ENCODE results near the gene TSPAN12. TPM values are rescaled to one million over a fixed set of nuclear protein-coding genes. Genes with fewer than 3 reads are reported as not detected.

The TSPAN12 gene
- total RNA-seq, 4 donors from 2014 or later = 2.7 to 11.1 (median 6.1) TPM

DNA sequence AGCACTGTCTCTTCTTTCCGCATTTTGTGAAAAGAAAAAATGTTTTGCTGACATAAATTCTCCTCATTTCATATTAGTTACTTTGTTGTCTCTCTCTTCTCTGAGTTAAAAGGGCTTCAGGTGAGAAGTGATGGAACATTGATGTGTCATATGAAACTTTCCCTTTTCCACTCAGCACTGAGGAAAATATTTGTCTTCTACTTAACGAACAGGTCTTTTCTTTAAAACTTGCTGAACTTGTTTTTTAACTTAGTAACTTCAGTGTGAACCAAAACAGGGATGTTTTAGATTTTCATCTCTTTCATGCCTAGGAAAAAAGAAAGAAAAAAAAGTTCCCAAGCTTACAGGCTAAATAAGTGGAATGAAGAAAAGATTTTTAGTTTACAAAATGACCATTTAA, 19.0 kb upstream of the TSPAN12 start:
- no peak for DNase-seq (ENCODE audit: low spot score in 2 of 2)
- H3K4me3 ChIP-seq = no peak overlapping the region
- no peak overlapping the region for H3K27ac ChIP-seq
- no peaks in the 10 kb centered on the region for H3K4me1 ChIP-seq
- H3K27me3 ChIP-seq = no peaks in the 10 kb centered on the region
- no peaks in the 10 kb centered on the region for H3K36me3 ChIP-seq
- TF ChIP-seq EP300 (IDR thresholded peaks at IDR 0.05) = no peak
- TF ChIP-seq, protein P1, sequence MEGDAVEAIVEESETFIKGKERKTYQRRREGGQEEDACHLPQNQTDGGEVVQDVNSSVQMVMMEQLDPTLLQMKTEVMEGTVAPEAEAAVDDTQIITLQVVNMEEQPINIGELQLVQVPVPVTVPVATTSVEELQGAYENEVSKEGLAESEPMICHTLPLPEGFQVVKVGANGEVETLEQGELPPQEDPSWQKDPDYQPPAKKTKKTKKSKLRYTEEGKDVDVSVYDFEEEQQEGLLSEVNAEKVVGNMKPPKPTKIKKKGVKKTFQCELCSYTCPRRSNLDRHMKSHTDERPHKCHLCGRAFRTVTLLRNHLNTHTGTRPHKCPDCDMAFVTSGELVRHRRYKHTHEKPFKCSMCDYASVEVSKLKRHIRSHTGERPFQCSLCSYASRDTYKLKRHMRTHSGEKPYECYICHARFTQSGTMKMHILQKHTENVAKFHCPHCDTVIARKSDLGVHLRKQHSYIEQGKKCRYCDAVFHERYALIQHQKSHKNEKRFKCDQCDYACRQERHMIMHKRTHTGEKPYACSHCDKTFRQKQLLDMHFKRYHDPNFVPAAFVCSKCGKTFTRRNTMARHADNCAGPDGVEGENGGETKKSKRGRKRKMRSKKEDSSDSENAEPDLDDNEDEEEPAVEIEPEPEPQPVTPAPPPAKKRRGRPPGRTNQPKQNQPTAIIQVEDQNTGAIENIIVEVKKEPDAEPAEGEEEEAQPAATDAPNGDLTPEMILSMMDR (IDR thresholded peaks at IDR 0.05) = no peak
- TF ChIP-seq POLR2A (IDR thresholded peaks at IDR 0.05) = no peak
- 79 to 89% methylated on average over 2 of the region's 2 CpGs for WGBS, 2 donors
- no peaks in the 10 kb centered on the region for H3K9me3 ChIP-seq

DNA sequence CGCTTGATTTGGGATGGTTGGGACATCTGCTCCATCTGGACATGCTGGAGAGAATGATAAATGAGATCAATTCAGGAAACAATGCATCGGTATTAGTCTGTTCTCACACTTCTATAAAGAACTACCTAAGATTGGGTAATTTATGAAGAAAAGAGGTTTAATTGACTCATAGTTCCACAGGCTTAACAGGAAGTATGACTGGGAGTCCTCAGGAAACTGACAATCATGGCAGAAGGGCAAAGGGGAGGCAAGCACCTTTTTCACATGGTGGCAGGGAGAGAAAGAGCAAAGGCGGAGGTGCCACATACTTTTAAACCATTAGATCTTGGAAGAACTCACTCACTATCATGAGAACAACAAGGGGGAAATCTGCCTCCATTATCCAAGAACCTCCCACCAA, 16.8 kb upstream of the TSPAN12 start:
- H3K4me1 ChIP-seq = no peaks in the 10 kb centered on the region
- H3K9me3 ChIP-seq = no peaks in the 10 kb centered on the region
- H3K4me3 ChIP-seq = no peak overlapping the region
- 88 to 90% methylated on average over 3 of the region's 3 CpGs for WGBS, 2 donors
- H3K27ac ChIP-seq = no peak overlapping the region
- TF ChIP-seq POLR2A (IDR thresholded peaks at IDR 0.05) = no peak
- no peak for TF ChIP-seq EP300 (IDR thresholded peaks at IDR 0.05)
- TF ChIP-seq, protein P1 (IDR thresholded peaks at IDR 0.05) = no peak
- DNase-seq (ENCODE audit: low spot score in 2 of 2) = no peak
- H3K27me3 ChIP-seq = no peaks in the 10 kb centered on the region
- no peaks in the 10 kb centered on the region for H3K36me3 ChIP-seq

DNA sequence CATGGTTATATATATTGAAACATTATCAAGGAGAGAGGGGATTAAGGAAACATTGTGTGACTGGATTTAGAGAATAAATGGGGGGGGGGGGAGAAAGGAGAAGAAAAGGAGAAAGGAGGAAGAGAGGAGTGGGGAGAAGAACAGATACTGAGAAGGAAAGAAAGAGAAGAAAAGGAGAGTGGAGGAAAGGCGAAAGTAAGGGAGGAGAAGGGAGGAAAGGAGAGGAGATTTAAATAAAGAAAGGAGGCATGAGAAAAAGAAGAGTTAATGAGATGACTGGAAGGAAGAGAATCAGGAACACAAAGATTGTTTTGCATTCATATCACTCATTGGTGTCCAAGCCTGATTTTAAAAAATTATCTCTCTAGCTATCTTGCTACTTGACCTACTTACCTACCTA, 16.1 kb upstream of the TSPAN12 start:
- TF ChIP-seq POLR2A (IDR thresholded peaks at IDR 0.05) = no peak
- TF ChIP-seq, protein P1 (IDR thresholded peaks at IDR 0.05) = no peak
- TF ChIP-seq EP300 (IDR thresholded peaks at IDR 0.05) = no peak
- 90 to 95% methylated on average over 1 of the region's 1 CpG for WGBS, 2 donors

DNA sequence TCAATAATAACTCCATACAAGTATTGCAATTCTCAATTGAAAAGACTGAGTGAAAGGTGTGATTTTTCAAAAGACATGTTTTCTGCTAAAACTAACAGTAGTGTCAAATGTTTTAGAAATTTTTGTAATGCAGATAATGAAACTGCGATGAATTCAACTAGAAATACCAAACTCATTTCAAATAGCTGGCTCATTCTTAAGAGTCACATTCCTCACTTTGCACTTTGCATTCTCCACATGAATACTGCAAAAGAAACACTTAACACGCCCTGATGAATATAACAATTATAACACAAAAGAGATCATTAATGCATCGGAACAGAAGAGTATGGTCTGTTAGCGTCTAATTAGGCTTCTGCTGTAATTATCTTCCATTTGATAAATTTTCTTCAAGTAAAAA, 15.5 kb upstream of the TSPAN12 start:
- no peaks in the 10 kb centered on the region for H3K36me3 ChIP-seq
- no peaks in the 10 kb centered on the region for H3K27me3 ChIP-seq
- H3K9me3 ChIP-seq = no peaks in the 10 kb centered on the region
- DNase-seq (ENCODE audit: low spot score in 2 of 2) = no peak
- 33 to 36% methylated on average over 4 of the region's 4 CpGs for WGBS, 2 donors
- TF ChIP-seq EP300 (IDR thresholded peaks at IDR 0.05) (no peak), POLR2A (IDR thresholded peaks at IDR 0.05) (no peak)
- TF ChIP-seq, protein P1 (IDR thresholded peaks at IDR 0.05) = no peak
- H3K27ac ChIP-seq = no peak overlapping the region
- H3K4me3 ChIP-seq = no peak overlapping the region
- no peaks in the 10 kb centered on the region for H3K4me1 ChIP-seq

More for the DNA sequence above, 16.1 kb upstream of the TSPAN12 start:
- Histone ChIP-seq H3K36me3 (no peaks in the 10 kb centered on the region), H3K27ac (no peak overlapping the region), H3K4me3 (no peak overlapping the region), H3K9me3 (no peaks in the 10 kb centered on the region), H3K27me3 (no peaks in the 10 kb centered on the region), H3K4me1 (no peaks in the 10 kb centered on the region)
- no peak for DNase-seq (ENCODE audit: low spot score in 2 of 2)

DNA sequence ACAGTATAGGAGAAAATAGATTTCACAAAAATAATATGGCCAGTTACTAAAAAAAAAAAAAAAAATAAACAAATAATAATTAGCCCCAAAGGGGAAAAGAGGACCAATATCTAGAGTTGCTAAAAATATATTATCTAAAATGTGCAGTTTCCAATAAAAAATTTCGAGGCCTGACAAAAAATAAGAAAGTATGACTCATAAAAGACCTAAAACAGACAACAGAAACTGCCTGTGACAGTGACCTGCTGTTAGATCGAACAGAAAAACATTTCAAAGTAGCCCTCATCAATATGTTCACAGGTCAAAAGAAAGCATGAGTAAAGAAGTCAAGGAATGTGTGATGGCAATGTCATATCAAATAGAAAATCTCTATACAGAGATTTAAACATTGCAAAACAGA, 11.8 kb upstream of the TSPAN12 start:
- no peak for DNase-seq (ENCODE audit: low spot score in 2 of 2)
- TF ChIP-seq, protein P1 (IDR thresholded peaks at IDR 0.05) = no peak
- no peak for TF ChIP-seq POLR2A (IDR thresholded peaks at IDR 0.05)
- TF ChIP-seq EP300 (IDR thresholded peaks at IDR 0.05) = no peak
- no peak overlapping the region for H3K4me3 ChIP-seq
- H3K27me3 ChIP-seq = no peaks in the 10 kb centered on the region
- no peak overlapping the region for H3K27ac ChIP-seq
- no peaks in the 10 kb centered on the region for H3K36me3 ChIP-seq
- peaks cover 0 to 3% (median 0%) of the 10 kb centered on the region in 4 donors for H3K4me1 ChIP-seq
- no peaks in the 10 kb centered on the region for H3K9me3 ChIP-seq
- WGBS, 2 donors = 71 to 72% methylated on average over 2 of the region's 2 CpGs
